ENCODE results near the gene SYNGR2. TPM values are rescaled to one million over a fixed set of nuclear protein-coding genes. Genes with fewer than 3 reads are reported as not detected.

The SYNGR2 gene
- total and polyA plus RNA-seq, 9 of the 15 experiments (the other 6 are each of a cell fraction or from before 2014, with no cell fraction given) = 1.4 to 173 (median 87.8) TPM

DNA sequence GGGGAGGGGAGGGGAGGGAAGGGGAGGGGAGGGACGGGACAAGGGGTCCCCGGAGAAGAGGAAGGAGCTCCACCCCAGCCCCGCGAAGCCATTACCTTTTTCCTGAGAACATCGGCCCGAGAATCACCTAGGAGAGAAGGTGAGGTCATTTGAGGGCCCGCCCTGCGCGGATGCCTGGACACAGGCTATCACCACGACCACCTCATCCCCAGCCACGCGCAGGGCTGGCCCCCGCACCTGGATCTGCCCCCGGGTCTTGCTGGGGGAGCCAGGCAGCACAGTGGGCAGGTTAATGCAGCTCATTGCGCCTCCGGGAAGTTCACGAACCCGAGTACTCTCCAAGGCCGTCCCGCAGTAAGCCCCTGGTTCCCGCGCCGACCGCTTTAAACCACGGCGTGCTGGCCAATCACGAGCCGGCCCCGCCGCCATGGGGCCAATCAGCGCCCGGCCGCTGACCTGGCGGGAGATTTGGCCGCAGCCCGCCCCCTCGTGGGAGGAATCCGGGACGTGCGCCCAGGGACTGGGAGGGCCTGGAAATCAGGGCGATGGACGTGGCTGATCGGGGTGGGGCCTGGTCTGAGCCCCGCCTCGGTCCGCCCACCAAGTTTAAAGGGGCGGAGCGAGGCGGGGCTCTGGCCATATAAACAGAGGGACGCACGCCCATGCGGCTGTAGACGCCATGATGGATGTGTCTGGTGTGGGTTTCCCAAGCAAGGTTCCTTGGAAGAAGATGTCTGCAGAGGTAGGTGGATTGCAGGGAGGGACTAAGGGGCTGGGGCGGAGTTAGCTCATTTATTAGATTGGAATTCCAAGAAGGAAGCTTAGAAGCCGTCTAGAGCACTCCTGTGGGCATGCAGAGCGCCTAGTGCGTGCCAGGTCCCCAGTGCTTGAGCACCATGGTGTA, 18.6 kb downstream of the SYNGR2 start, which contains the start of the genes AFMID and TK1 (continued):
- TF ChIP-seq ZNF518B (CRISPR knock-in tag; IDR thresholded peaks at IDR 0.05) = no peak
- peak; percentile 87; the same call in 1 of the 2 replicates for TF ChIP-seq PHF21A (IDR thresholded peaks at IDR 0.05; ENCODE audit: borderline replicate concordance, low read depth)
- no peak for TF ChIP-seq RBM15 (IDR thresholded peaks at IDR 0.05; ENCODE audit: insufficient read depth, low read length)
- TF ChIP-seq CHD7 (IDR thresholded peaks at IDR 0.05; ENCODE audit: low read depth, low read length) = no peak
- no peak for TF ChIP-seq ZNF717 (CRISPR knock-in tag; IDR thresholded peaks at IDR 0.05)
- TF ChIP-seq, protein P1, sequence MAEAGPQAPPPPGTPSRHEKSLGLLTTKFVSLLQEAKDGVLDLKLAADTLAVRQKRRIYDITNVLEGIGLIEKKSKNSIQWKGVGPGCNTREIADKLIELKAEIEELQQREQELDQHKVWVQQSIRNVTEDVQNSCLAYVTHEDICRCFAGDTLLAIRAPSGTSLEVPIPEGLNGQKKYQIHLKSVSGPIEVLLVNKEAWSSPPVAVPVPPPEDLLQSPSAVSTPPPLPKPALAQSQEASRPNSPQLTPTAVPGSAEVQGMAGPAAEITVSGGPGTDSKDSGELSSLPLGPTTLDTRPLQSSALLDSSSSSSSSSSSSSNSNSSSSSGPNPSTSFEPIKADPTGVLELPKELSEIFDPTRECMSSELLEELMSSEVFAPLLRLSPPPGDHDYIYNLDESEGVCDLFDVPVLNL (CRISPR knock-in tag; IDR thresholded peaks at IDR 0.05; ENCODE audit: low read depth) = peak; percentile 100
- no peak for TF ChIP-seq ZNF696 (CRISPR knock-in tag; conservative IDR thresholded peaks at IDR 0.05)

All from K562 (cell line).